ENCODE measurements around the gene ZNF850.
"Not testable (repeated sequence)": the region's sequence is repeated elsewhere in the genome, so short reads cannot be mapped to it uniquely, and the experiment has no call there.

Gene ZNF850

DNA sequence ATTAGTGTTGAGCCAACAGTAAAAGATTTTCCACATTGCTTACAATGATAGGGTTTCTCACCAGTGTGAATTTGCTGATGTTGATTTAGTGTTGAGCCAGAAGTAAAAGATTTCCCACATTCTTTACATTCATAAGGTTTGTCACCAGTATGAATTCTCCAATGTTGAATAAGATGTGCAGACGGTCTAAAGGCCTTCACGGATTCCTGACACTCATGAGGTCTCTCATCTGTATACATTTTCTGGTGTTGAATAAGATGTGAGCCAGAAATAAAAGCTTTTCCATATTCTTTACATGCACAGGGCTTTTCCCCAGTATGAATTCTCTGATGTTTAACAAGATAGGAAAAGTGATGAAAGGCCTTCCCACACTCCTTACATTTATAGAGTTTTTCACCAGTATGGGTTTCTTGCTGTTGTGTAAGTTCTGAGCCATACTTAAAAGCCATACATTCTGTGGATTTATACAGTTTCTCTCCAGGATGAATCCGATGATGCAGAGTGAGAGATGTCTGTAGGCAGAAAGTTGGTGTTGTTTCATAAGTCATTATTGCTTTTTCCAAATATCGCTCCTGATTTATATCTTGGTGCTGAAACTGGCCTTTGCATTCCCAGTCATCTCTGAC, 22.4 kb downstream of the ZNF850 start:
- H3K27ac ChIP-seq (ENCODE audit: low read depth, low read length) = no peak overlapping the region
- peaks cover 47% of the 10 kb centered on the region for H3K9me3 ChIP-seq (ENCODE audit: control insufficient read depth, insufficient read depth, low read length)
- H3K4me3 ChIP-seq (ENCODE audit: low read length) = no peak overlapping the region
- H3F3A ChIP-seq (ENCODE audit: control insufficient read depth, insufficient read depth) = no peaks in the 10 kb centered on the region
- H3K9me2 ChIP-seq (replicated peaks; ENCODE audit: control insufficient read depth, low read length) = no peaks in the 10 kb centered on the region
- no peaks in the 10 kb centered on the region for H3K4me1 ChIP-seq (ENCODE audit: control insufficient read depth, low read length)
- H3K4me2 ChIP-seq (ENCODE audit: low read length) = no peak overlapping the region
- H3K27me3 ChIP-seq (ENCODE audit: control insufficient read depth, low read length) = no peaks in the 10 kb centered on the region
- TF ChIP-seq, protein P1, sequence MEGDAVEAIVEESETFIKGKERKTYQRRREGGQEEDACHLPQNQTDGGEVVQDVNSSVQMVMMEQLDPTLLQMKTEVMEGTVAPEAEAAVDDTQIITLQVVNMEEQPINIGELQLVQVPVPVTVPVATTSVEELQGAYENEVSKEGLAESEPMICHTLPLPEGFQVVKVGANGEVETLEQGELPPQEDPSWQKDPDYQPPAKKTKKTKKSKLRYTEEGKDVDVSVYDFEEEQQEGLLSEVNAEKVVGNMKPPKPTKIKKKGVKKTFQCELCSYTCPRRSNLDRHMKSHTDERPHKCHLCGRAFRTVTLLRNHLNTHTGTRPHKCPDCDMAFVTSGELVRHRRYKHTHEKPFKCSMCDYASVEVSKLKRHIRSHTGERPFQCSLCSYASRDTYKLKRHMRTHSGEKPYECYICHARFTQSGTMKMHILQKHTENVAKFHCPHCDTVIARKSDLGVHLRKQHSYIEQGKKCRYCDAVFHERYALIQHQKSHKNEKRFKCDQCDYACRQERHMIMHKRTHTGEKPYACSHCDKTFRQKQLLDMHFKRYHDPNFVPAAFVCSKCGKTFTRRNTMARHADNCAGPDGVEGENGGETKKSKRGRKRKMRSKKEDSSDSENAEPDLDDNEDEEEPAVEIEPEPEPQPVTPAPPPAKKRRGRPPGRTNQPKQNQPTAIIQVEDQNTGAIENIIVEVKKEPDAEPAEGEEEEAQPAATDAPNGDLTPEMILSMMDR (IDR thresholded peaks at IDR 0.05; ENCODE audit: low read depth, low read length, poor library complexity, severe bottlenecking) = no peak
- TF ChIP-seq EZH2phosphoT487 (IDR thresholded peaks at IDR 0.05; ENCODE audit: borderline replicate concordance, low read length) = no peak
- no peaks in the 10 kb centered on the region for H4K20me1 ChIP-seq (ENCODE audit: control insufficient read depth, insufficient read depth, low read depth, low read length)
- no peaks in the 10 kb centered on the region for H3K79me2 ChIP-seq (ENCODE audit: control insufficient read depth, low read length)
- H3K36me3 ChIP-seq (ENCODE audit: control insufficient read depth, low read length) = peaks cover 26% of the 10 kb centered on the region

DNA sequence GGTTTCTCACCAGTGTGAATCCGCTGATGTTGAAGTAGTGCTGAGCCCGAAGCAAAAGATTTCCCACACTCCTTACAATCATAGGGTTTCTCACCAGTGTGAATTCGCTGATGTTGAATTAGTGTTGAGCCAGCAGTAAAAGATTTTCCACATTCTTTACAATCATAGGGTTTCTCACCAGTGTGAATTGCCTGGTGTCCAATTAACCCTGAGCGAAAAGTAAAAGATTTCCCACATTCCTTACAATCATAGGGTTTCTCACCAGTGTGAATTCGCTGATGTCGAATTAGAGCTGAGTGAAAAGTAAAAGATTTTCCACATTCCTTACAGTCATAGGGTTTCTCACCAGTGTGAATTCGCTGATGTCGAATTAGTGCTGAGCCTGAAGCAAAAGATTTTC, 23.0 kb downstream of the ZNF850 start:
- H3K4me2 ChIP-seq (ENCODE audit: low read length); H3K4me1 ChIP-seq (ENCODE audit: control insufficient read depth, low read length); H3F3A ChIP-seq (ENCODE audit: control insufficient read depth, insufficient read depth); H3K27ac ChIP-seq (ENCODE audit: low read depth, low read length); H3K27me3 ChIP-seq (ENCODE audit: control insufficient read depth, low read length); H3K79me2 ChIP-seq (ENCODE audit: control insufficient read depth, low read length); H3K9me2 ChIP-seq (replicated peaks; ENCODE audit: control insufficient read depth, low read length); H4K20me1 ChIP-seq (ENCODE audit: control insufficient read depth, insufficient read depth, low read depth, low read length); H3K4me3 ChIP-seq (ENCODE audit: low read length): not testable (repeated sequence)
- Histone ChIP-seq H3K36me3 (ENCODE audit: control insufficient read depth, low read length) (peaks cover 26% of the 10 kb centered on the region), H3K9me3 (ENCODE audit: control insufficient read depth, insufficient read depth, low read length) (peaks cover 45% of the 10 kb centered on the region)

DNA sequence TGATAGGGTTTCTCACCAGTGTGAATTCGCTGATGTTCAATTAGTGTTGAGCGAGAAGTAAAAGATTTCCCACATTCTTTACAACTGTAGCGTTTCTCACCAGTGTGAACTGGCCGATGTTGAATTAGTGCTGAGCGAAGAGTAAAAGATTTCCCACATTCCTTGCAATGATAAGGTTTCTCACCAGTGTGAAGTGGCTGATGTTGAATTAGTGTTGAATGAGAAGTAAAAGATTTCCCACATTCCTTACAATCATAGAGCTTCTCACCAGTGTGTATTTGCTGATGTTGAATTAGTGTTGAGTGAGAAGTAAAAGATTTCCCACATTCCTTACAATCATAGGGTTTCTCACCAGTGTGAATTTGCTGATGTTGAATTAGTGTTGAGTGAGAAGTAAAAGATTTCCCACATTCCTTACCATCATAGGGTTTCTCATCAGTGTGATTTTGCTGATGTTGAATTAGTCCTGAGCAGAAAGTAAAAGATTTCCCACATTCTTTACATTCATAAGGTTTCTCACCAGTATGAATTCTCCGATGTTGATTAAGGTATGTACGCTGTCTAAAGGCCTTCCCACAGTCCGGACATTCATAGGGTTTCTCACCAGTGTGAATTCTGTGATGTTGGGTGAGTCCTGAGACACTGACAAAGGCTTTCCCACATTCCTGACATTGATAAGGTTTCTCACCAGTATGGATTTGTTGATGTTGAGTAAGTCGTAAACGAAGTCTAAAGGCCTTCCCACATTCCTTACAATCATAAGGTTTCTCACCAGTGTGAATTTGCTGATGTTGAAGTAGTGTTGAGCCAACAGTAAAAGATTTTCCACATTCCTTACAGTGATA, 24.0 kb downstream of the ZNF850 start:
- TF ChIP-seq, protein P1 (IDR thresholded peaks at IDR 0.05; ENCODE audit: low read depth, low read length, poor library complexity, severe bottlenecking) = no peak
- no peak for TF ChIP-seq EZH2phosphoT487 (IDR thresholded peaks at IDR 0.05; ENCODE audit: borderline replicate concordance, low read length)
- H3K27me3 ChIP-seq (ENCODE audit: control insufficient read depth, low read length) = no peaks in the 10 kb centered on the region
- H3K36me3 ChIP-seq (ENCODE audit: control insufficient read depth, low read length) = peaks cover 26% of the 10 kb centered on the region
- no peaks in the 10 kb centered on the region for H3F3A ChIP-seq (ENCODE audit: control insufficient read depth, insufficient read depth)
- no peak overlapping the region for H3K4me2 ChIP-seq (ENCODE audit: low read length)
- H3K9me3 ChIP-seq (ENCODE audit: control insufficient read depth, insufficient read depth, low read length) = peaks cover 45% of the 10 kb centered on the region
- no peaks in the 10 kb centered on the region for H3K79me2 ChIP-seq (ENCODE audit: control insufficient read depth, low read length)
- H4K20me1 ChIP-seq (ENCODE audit: control insufficient read depth, insufficient read depth, low read depth, low read length) = no peaks in the 10 kb centered on the region
- H3K4me1 ChIP-seq (ENCODE audit: control insufficient read depth, low read length) = no peaks in the 10 kb centered on the region
- no peaks in the 10 kb centered on the region for H3K9me2 ChIP-seq (replicated peaks; ENCODE audit: control insufficient read depth, low read length)
- no peak overlapping the region for H3K27ac ChIP-seq (ENCODE audit: low read depth, low read length)
- H3K4me3 ChIP-seq (ENCODE audit: low read length) = no peak overlapping the region

DNA sequence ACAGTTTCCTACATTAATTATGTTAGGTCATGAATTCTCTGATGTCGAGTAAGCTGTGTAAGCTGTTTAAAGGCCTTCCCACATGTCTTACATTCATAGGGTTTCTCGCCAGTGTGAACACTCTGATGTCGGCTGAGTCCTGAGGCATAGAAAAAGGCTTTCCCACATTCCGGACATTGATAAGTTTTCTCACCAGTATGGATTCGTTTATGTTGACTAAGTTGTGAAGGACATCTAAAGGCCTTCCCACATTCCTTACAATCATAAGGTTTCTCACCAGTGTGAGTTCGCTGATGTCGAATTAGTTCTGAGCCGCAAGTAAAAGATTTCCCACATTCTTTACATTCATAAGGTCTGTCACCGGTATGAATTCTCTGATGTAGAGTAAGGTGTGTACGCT, 24.9 kb downstream of the ZNF850 start:
- Histone ChIP-seq H3K9me2 (replicated peaks; ENCODE audit: control insufficient read depth, low read length) (no peaks in the 10 kb centered on the region), H3K9me3 (ENCODE audit: control insufficient read depth, insufficient read depth, low read length) (peaks cover 43% of the 10 kb centered on the region), H3F3A (ENCODE audit: control insufficient read depth, insufficient read depth) (no peaks in the 10 kb centered on the region), H3K4me1 (ENCODE audit: control insufficient read depth, low read length) (no peaks in the 10 kb centered on the region), H3K4me3 (ENCODE audit: low read length) (no peak overlapping the region), H3K27me3 (ENCODE audit: control insufficient read depth, low read length) (no peaks in the 10 kb centered on the region), H3K27ac (ENCODE audit: low read depth, low read length) (no peak overlapping the region), H3K79me2 (ENCODE audit: control insufficient read depth, low read length) (no peaks in the 10 kb centered on the region), H4K20me1 (ENCODE audit: control insufficient read depth, insufficient read depth, low read depth, low read length) (no peaks in the 10 kb centered on the region), H3K36me3 (ENCODE audit: control insufficient read depth, low read length) (peaks cover 26% of the 10 kb centered on the region), H3K4me2 (ENCODE audit: low read length) (no peak overlapping the region)
- TF ChIP-seq, protein P1 (IDR thresholded peaks at IDR 0.05; ENCODE audit: low read depth, low read length, poor library complexity, severe bottlenecking) = no peak
- no peak for TF ChIP-seq EZH2phosphoT487 (IDR thresholded peaks at IDR 0.05; ENCODE audit: borderline replicate concordance, low read length)
